GF-D8 (cell line): ENCODE measurements around the gene TAT.
A peak's percentile ranks its signal among the peaks of the same experiment; 100 is the strongest.
"Not testable (repeated sequence)": the region's sequence is repeated elsewhere in the genome, so short reads cannot be mapped to it uniquely, and the experiment has no call there.

Experiments used
- DNase-seq: peaks from one replicate; lab custom pipeline; 2025; lab: John Stamatoyannopoulos, UW

Gene TAT

GRCh38 chr16:71584543-71585317 is 7.8 kb upstream of the TAT start:
- DNase-seq = no peak

GRCh38 chr16:71582553-71582848 is 5.6 kb upstream of the TAT start:
- DNase-seq = not testable (repeated sequence)

GRCh38 chr16:71574702-71575101 is 2.2 kb downstream of the TAT start:
- no peak for DNase-seq

- no peak for DNase-seq
Measured at GRCh38 chr16:71573387-71574094, 3.4 kb downstream of the TAT start.

GRCh38 chr16:71572497-71573116 is 4.3 kb downstream of the TAT start:
- DNase-seq = no peak

GRCh38 chr16:71570144-71570543 is 6.7 kb downstream of the TAT start:
- no peak for DNase-seq

GRCh38 chr16:71569621-71570020 is 7.3 kb downstream of the TAT start:
- DNase-seq = no peak

GRCh38 chr16:71568551-71568950 is 8.3 kb downstream of the TAT start:
- no peak for DNase-seq

GRCh38 chr16:71567931-71568330 is 9.0 kb downstream of the TAT start:
- no peak for DNase-seq

GRCh38 chr16:71565812-71566700 is 10.8 kb downstream of the TAT start:
- no peak for DNase-seq

GRCh38 chr16:71564335-71564967 is 12.4 kb downstream of the TAT start:
- no peak for DNase-seq

GRCh38 chr16:71562552-71562951 is 14.3 kb downstream of the TAT start:
- DNase-seq = no peak

GRCh38 chr16:71561886-71562285 is 15.0 kb downstream of the TAT start:
- not testable (repeated sequence) for DNase-seq

GRCh38 chr16:71559855-71560254 is 17.0 kb downstream of the TAT start:
- DNase-seq = no peak

GRCh38 chr16:71557954-71558582 is 18.8 kb downstream of the TAT start:
- DNase-seq = no peak

- DNase-seq = no peak
Measured at GRCh38 chr16:71557299-71557698, 19.6 kb downstream of the TAT start.

GRCh38 chr16:71555230-71555891 is 21.5 kb downstream of the TAT start:
- peak; percentile 82 for DNase-seq

GRCh38 chr16:71552698-71553503 is 24.0 kb downstream of the TAT start:
- no peak for DNase-seq

- DNase-seq = no peak
Measured at GRCh38 chr16:71547168-71547567, 29.7 kb downstream of the TAT start.

- no peak for DNase-seq
Measured at GRCh38 chr16:71542377-71542776, 34.5 kb downstream of the TAT start.
